Activated naive CD8-positive, alpha-beta T cell treated with anti-CD3 and anti-CD28 coated beads, Interleukin-2, amount 10 ng/mL, durations not matched to agents 7 days and 5 days (primary cell): ENCODE data around the gene CEP83. TPM values are rescaled to one million over a fixed set of nuclear protein-coding genes. Genes with fewer than 3 reads are reported as not detected.

ENCODE experiments used
- ATAC-seq: fragments of 150-1000 bp; cut with Tn5 transposase; one replicate; pipeline ENCODE4 v1.10.0; 2021; ENCODE audit warnings: low read depth, moderate library complexity
- POLR2A ChIA-PET: fragments of 350-600 bp; sonication (Branson Sonifier 250); formaldehyde crosslinking; loops from one replicate; lab custom pipeline; 2021; ENCODE audit warnings: antibody characterized with exemption; lab: Charles Lee
- DNase-seq: peaks from one replicate; pipeline ENCODE4 v3.0.0; 2021
- H3K27ac Mint-ChIP-seq: one replicate; pipeline ENCODE4 v1.8.0; 2022; ENCODE audit warnings: mild to moderate bottlenecking, mixed read lengths
- H3K27me3 Mint-ChIP-seq: one replicate; pipeline ENCODE4 v1.8.0; 2022; ENCODE audit warnings: mild to moderate bottlenecking, moderate library complexity, mixed read lengths
- H3K36me3 Mint-ChIP-seq: one replicate; pipeline ENCODE4 v1.8.0; 2021; ENCODE audit warnings: mild to moderate bottlenecking, mixed read lengths
- H3K4me1 Mint-ChIP-seq: one replicate; pipeline ENCODE4 v1.8.0; 2021; ENCODE audit warnings: mixed read lengths
- H3K4me3 Mint-ChIP-seq: one replicate; pipeline ENCODE4 v1.8.0; 2022; ENCODE audit warnings: mild to moderate bottlenecking, moderate library complexity, mixed read lengths
- H3K9me3 Mint-ChIP-seq: one replicate; pipeline ENCODE4 v1.8.0; 2021; ENCODE audit warnings: mixed read lengths
- total RNA-seq, 2 experiments: library from RNA; stranded (reverse); gene quantifications; one replicate each; pipeline ENCODE4 v1.2.3, GENCODE V29; 2021

The CEP83 gene, protein sequence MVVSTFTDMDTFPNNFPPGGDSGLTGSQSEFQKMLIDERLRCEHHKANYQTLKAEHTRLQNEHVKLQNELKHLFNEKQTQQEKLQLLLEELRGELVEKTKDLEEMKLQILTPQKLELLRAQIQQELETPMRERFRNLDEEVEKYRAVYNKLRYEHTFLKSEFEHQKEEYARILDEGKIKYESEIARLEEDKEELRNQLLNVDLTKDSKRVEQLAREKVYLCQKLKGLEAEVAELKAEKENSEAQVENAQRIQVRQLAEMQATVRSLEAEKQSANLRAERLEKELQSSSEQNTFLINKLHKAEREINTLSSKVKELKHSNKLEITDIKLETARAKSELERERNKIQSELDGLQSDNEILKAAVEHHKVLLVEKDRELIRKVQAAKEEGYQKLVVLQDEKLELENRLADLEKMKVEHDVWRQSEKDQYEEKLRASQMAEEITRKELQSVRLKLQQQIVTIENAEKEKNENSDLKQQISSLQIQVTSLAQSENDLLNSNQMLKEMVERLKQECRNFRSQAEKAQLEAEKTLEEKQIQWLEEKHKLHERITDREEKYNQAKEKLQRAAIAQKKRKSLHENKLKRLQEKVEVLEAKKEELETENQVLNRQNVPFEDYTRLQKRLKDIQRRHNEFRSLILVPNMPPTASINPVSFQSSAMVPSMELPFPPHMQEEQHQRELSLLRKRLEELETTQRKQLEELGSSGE
- total RNA-seq = 10 to 100 TPM; 13.2 to 19.1 TPM

- peak; percentile 96 for DNase-seq
- ATAC-seq = peak; percentile 99
- POLR2A ChIA-PET = interaction anchor here (0.7 to 0.9 kb wide), 3 partner anchors 179 to 613 kb away, joined by 3 to 5 read pairs (median 3); partner anchors contain the start of gene NR2C1
- peaks cover 14% of the 10 kb centered on the region for H3K27me3 Mint-ChIP-seq
- H3K4me3 Mint-ChIP-seq = peak within 1 kb of the TSS; percentile 98
- peaks cover 14% of the 10 kb centered on the region for H3K4me1 Mint-ChIP-seq
- H3K27ac Mint-ChIP-seq = peak within 1 kb of the TSS; percentile 92
- H3K36me3 Mint-ChIP-seq = peaks cover 23% of the 10 kb centered on the region
- H3K9me3 Mint-ChIP-seq = peaks cover 7% of the 10 kb centered on the region
These were observed at the start of gene CEP83 for GRCh38 chr12:94459728-94460615. Gene CEP83, minus strand, starts transcription at chr12:94459867. Its CDS starts 47,377 bp downstream, at chr12:94412490.

GRCh38 chr12:94509317-94509716 lies 49.6 kb upstream of the CEP83 start:
- peaks cover 1% of the 10 kb centered on the region for H3K9me3 Mint-ChIP-seq
- no peak overlapping the region for H3K4me3 Mint-ChIP-seq
- peaks cover 1% of the 10 kb centered on the region for H3K36me3 Mint-ChIP-seq
- DNase-seq (no peak), ATAC-seq (no peak)
- peaks cover 3% of the 10 kb centered on the region for H3K27me3 Mint-ChIP-seq
- H3K27ac Mint-ChIP-seq = no peak overlapping the region
- POLR2A ChIA-PET = no interaction called here
- H3K4me1 Mint-ChIP-seq = no peaks in the 10 kb centered on the region

DNA sequence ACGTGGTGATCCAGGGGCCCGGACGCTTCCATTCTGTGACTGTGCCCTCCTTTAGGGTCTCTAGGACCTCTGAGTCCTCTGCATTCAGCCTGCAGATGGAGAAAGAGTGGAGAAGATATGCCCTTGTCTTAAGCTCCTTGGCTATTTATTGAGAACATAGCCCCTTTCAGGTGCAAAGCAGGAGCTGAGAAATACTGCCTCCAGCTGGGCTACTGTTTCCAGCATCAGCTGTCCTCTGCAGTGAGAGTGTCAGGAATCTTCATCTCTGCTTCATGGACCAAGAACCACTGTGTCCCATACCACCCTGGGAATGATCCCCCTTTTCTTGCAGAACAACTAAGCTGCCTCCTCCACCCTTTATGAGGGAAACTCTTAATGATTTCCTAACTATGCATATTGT lies 47.8 kb upstream of the CEP83 start:
- Mint-ChIP-seq H3K27me3 (peaks cover 3% of the 10 kb centered on the region), H3K4me1 (no peaks in the 10 kb centered on the region), H3K9me3 (peaks cover 5% of the 10 kb centered on the region), H3K27ac (no peak overlapping the region), H3K4me3 (no peak overlapping the region), H3K36me3 (no peaks in the 10 kb centered on the region)
- POLR2A ChIA-PET = no interaction called here
- ATAC-seq (no peak), DNase-seq (no peak)

GRCh38 chr12:94504386-94504785 lies 44.7 kb upstream of the CEP83 start:
- DNase-seq (no peak), ATAC-seq (no peak)
- Mint-ChIP-seq H3K36me3 (no peaks in the 10 kb centered on the region), H3K27ac (no peak overlapping the region), H3K4me1 (no peaks in the 10 kb centered on the region), H3K4me3 (no peak overlapping the region), H3K27me3 (peaks cover 5% of the 10 kb centered on the region), H3K9me3 (peaks cover 11% of the 10 kb centered on the region)
- POLR2A ChIA-PET = no interaction called here

- POLR2A ChIA-PET = no interaction called here
- DNase-seq (no peak), ATAC-seq (no peak)
- peaks cover 6% of the 10 kb centered on the region for H3K27me3 Mint-ChIP-seq
- H3K36me3 Mint-ChIP-seq = no peaks in the 10 kb centered on the region
- no peak overlapping the region for H3K4me3 Mint-ChIP-seq
- peaks cover 10% of the 10 kb centered on the region for H3K9me3 Mint-ChIP-seq
- no peaks in the 10 kb centered on the region for H3K4me1 Mint-ChIP-seq
- H3K27ac Mint-ChIP-seq = no peak overlapping the region
These were observed 44.0 kb upstream of the CEP83 start for GRCh38 chr12:94503619-94504018.

DNA sequence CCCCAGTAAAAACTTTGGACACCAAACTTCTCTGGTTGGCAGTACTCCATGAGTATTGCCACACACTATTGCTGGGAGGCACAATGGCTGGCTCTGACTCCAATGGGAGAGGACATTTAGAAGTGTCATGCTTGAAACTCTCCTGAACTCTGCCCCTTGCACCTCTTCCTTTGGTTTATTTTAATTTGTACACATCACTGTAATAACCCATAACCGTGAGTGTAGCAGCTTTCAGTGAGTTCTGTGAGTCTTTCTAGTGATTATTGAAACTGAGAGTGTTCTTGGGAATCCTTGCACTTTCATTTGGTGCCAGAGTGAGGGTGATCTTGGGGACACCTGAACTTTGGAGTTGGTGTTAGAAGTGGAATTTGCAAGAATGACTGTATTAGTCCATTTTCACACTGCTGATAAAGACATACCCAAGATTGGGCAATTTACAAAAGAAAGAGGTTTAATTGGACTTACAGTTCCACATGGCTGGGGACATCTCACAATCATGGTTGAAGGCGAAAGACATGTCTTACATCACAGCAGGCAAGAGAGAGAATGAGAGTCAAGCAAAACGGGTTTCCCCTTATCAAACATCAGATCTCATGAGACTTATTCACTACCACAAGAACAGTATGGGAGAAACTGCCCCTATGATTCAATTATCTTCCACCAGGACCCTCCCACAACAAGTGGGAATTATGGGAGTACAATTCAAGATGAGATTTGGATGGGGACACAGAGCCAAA lies 41.3 kb upstream of the CEP83 start:
- Mint-ChIP-seq H3K27ac (no peak overlapping the region), H3K4me1 (no peaks in the 10 kb centered on the region), H3K27me3 (peaks cover 6% of the 10 kb centered on the region), H3K9me3 (peaks cover 19% of the 10 kb centered on the region), H3K36me3 (no peaks in the 10 kb centered on the region), H3K4me3 (no peak overlapping the region)
- ATAC-seq = no peak
- POLR2A ChIA-PET = no interaction called here
- no peak for DNase-seq

DNA sequence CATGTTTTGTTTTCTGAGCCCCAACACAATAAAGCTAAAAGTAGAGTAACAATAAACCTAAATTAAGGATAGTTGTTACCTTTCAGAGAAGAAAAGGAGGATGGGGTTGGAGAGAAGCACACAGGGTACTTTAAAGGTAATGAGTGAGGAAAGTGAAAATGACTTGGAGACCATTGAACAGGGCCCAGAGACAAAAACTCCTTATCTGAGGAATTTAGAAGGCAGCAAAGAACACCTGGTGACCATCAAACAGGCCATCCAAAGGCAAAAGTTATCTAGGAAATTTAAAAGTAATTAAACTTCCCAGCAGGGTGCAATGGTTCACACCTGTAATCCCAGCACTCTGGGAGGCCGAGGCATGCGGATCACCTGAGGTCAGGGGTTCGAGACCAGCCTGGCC lies 39.0 kb upstream of the CEP83 start:
- Mint-ChIP-seq H3K27me3 (peaks cover 2% of the 10 kb centered on the region), H3K4me3 (no peak overlapping the region)

GRCh38 chr12:94498073-94498472 lies 38.4 kb upstream of the CEP83 start:
- H3K4me1 Mint-ChIP-seq = no peaks in the 10 kb centered on the region
- DNase-seq (no peak), ATAC-seq (no peak)
- POLR2A ChIA-PET = no interaction called here
- H3K4me3 Mint-ChIP-seq = no peak overlapping the region
- no peak overlapping the region for H3K27ac Mint-ChIP-seq
- no peaks in the 10 kb centered on the region for H3K36me3 Mint-ChIP-seq
- H3K27me3 Mint-ChIP-seq = peaks cover 2% of the 10 kb centered on the region
- H3K9me3 Mint-ChIP-seq = peaks cover 18% of the 10 kb centered on the region

More for the DNA sequence above, 39.0 kb upstream of the CEP83 start:
- Mint-ChIP-seq H3K9me3 (peaks cover 19% of the 10 kb centered on the region), H3K4me1 (no peaks in the 10 kb centered on the region), H3K27ac (no peak overlapping the region), H3K36me3 (no peaks in the 10 kb centered on the region)
- POLR2A ChIA-PET = no interaction called here
- no peak for DNase-seq
- ATAC-seq = no peak

DNA sequence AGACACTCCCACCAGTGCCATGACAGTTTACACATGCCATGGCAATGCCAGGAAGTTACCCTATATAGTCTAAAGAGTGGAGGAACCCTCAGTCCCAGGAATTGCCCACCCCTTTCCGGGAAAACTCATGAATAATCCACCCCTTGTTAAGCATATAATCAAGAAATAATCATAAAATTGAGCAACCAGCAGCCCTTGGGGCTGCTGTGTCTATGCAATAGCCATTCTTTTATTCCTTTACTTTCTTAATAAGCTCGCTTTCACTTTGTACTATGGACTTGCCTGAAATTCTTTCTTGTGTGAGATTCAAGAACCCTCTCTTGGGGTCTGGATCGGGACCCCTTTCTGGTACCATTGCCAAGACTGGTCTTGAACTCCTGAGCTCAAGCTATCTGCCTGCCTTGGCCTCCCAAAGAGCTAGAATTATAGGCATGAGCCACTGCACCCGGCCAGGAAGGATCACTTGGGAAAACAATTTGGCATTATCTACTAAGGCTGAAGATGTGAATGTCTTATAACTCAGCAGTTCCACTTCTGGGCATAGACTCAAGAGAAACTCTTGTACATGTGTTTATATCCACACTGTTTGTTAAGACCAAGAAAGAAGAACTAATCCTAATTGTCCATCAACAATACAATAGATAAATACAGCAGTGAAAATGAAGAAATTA lies 35.9 kb upstream of the CEP83 start:
- peaks cover 4% of the 10 kb centered on the region for H3K27me3 Mint-ChIP-seq
- H3K9me3 Mint-ChIP-seq = peaks cover 13% of the 10 kb centered on the region
- H3K27ac Mint-ChIP-seq = no peak overlapping the region
- H3K36me3 Mint-ChIP-seq = no peaks in the 10 kb centered on the region
- DNase-seq (no peak), ATAC-seq (no peak)
- H3K4me1 Mint-ChIP-seq = no peaks in the 10 kb centered on the region
- no peak overlapping the region for H3K4me3 Mint-ChIP-seq
- POLR2A ChIA-PET = no interaction called here

GRCh38 chr12:94491489-94491888 lies 31.8 kb upstream of the CEP83 start:
- DNase-seq (no peak), ATAC-seq (no peak)
- peaks cover 3% of the 10 kb centered on the region for H3K9me3 Mint-ChIP-seq
- no peak overlapping the region for H3K27ac Mint-ChIP-seq
- peaks cover 10% of the 10 kb centered on the region for H3K27me3 Mint-ChIP-seq
- no peaks in the 10 kb centered on the region for H3K4me1 Mint-ChIP-seq
- no peaks in the 10 kb centered on the region for H3K36me3 Mint-ChIP-seq
- H3K4me3 Mint-ChIP-seq = no peak overlapping the region
- POLR2A ChIA-PET = no interaction called here

DNA sequence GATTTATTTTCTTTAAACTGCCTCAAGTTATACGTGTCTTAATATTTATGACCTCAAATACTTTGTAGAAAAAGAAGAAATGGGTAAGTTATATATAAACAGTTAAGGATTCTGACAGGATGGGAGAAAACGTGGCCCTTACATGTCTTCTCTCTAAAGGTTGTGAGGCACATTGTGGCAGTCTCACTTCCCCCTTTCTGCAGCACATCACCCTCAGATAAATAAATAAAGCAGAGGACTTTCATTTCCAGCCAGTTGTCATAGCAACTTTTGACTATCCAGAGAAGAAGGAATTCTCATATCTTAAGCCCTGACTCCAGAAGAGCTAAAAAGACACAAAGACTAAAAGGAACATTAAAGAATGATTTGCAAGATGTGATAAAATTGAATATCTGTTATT lies 28.8 kb upstream of the CEP83 start:
- DNase-seq (no peak), ATAC-seq (no peak)
- no peaks in the 10 kb centered on the region for H3K36me3 Mint-ChIP-seq
- no peak overlapping the region for H3K27ac Mint-ChIP-seq
- H3K27me3 Mint-ChIP-seq = peaks cover 13% of the 10 kb centered on the region
- H3K9me3 Mint-ChIP-seq = peaks cover 2% of the 10 kb centered on the region
- no peak overlapping the region for H3K4me3 Mint-ChIP-seq
- POLR2A ChIA-PET = no interaction called here
- H3K4me1 Mint-ChIP-seq = no peaks in the 10 kb centered on the region

GRCh38 chr12:94481734-94482133 lies 22.1 kb upstream of the CEP83 start:
- POLR2A ChIA-PET = no interaction called here

More at GRCh38 chr12:94481734-94482133, 22.1 kb upstream of the CEP83 start:
- Mint-ChIP-seq H3K4me3 (no peak overlapping the region), H3K27ac (no peak overlapping the region), H3K36me3 (no peaks in the 10 kb centered on the region), H3K9me3 (peaks cover 2% of the 10 kb centered on the region), H3K27me3 (peaks cover 25% of the 10 kb centered on the region), H3K4me1 (no peaks in the 10 kb centered on the region)
- DNase-seq = no peak
- ATAC-seq = no peak
